ENCODE results near the gene ARHGDIG. TPM values are rescaled to one million over a fixed set of nuclear protein-coding genes. Genes with fewer than 3 reads are reported as not detected.

Gene ARHGDIG
- polyA plus RNA-seq, 3 donors = not detected

DNA sequence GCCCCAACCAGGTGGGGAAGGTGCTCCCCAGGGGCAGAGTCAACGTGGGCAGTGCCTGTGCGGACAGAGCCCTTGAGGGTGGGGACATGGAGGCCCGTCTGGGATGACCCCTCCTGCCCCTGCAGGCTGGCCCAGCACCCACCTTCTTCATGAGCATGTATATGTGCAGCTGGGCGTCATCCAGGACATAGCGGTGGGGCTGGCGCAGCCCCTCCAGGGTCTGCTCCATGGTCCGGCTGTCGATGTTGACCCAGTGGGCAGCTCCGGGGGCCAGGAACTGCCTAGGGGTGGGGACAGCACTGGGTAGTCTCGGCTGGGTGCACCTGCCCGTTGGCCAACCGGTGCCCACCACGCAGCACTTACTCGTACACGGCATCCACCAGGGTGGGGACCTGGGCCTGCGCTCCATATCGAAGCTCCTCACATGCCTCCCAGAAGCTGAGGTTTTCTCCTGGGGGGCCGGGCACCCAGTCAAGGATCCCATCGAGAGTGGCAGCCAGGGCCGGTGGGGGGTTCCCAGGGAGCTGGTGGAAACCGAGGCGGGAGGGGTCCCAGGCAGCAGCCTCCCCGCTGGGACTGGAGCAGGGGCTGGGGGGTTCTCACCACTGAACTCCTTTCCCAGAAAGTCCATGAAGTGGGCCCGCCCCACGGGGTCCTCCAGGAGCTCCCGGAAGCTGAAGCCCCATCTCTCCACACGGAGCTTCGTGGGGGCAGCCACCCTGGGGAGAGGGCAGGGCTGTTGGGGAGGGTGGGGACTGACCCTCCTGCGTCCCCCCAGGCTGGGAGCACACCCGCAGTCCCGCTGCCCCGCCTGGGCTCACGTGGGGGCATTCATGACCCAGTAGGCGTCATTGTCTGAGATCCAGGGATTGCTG, 9.8 kb upstream of the ARHGDIG start:
- H3K27ac Mint-ChIP-seq = no peak overlapping the region

More for the DNA sequence above, 9.8 kb upstream of the ARHGDIG start:
- WGBS (ENCODE audit: insufficient coverage) = 93% methylated on average over 21 of the region's 34 CpGs
- no peak overlapping the region for H3K9ac ChIP-seq (ENCODE audit: insufficient read depth, low read length, poor library complexity, severe bottlenecking)
- Mint-ChIP-seq H3K4me3 (no peak overlapping the region), H3K27me3 (ENCODE audit: low read depth in 3 of 3) (peaks cover 7 to 24% (median 17%) of the 10 kb centered on the region in 3 donors), H3K36me3 (no peaks in the 10 kb centered on the region), H3K9me3 (peaks cover 0 to 3% (median 0%) of the 10 kb centered on the region in 7 donors), H3K4me1 (no peaks in the 10 kb centered on the region)
- intact Hi-C loops (cut with micrococcal nuclease) = no loop called here
- H3K4me3 ChIP-seq (replicated peaks in 1 of 3; ENCODE audit: low read depth in 2 of 3, low read length in 3 of 3) = no peak overlapping the region
- H4K20me1 ChIP-seq (ENCODE audit: insufficient read depth, low read length) = no peaks in the 10 kb centered on the region
- TF ChIP-seq, protein P1, sequence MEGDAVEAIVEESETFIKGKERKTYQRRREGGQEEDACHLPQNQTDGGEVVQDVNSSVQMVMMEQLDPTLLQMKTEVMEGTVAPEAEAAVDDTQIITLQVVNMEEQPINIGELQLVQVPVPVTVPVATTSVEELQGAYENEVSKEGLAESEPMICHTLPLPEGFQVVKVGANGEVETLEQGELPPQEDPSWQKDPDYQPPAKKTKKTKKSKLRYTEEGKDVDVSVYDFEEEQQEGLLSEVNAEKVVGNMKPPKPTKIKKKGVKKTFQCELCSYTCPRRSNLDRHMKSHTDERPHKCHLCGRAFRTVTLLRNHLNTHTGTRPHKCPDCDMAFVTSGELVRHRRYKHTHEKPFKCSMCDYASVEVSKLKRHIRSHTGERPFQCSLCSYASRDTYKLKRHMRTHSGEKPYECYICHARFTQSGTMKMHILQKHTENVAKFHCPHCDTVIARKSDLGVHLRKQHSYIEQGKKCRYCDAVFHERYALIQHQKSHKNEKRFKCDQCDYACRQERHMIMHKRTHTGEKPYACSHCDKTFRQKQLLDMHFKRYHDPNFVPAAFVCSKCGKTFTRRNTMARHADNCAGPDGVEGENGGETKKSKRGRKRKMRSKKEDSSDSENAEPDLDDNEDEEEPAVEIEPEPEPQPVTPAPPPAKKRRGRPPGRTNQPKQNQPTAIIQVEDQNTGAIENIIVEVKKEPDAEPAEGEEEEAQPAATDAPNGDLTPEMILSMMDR (IDR thresholded peaks at IDR 0.05) = no peak
- H3K79me2 ChIP-seq (ENCODE audit: insufficient read depth, low read length) = no peaks in the 10 kb centered on the region
- H3K9me3 ChIP-seq (replicated peaks in 1 of 2; ENCODE audit: control insufficient read depth in 1 of 2, insufficient read depth in 1 of 2, low read length in 2 of 2) = no peaks in the 10 kb centered on the region
- H2AFZ ChIP-seq (ENCODE audit: insufficient read depth, low read depth, low read length, poor library complexity, severe bottlenecking) = no peak overlapping the region
- H3K27ac ChIP-seq (ENCODE audit: low read depth in 1 of 2, low read length in 2 of 2) = no peak overlapping the region
- peaks cover 3 to 6% of the 10 kb centered on the region in 2 donors for H3K4me1 ChIP-seq (ENCODE audit: control insufficient read depth in 1 of 2, insufficient read depth in 2 of 2, low read length in 2 of 2)
- no peak overlapping the region for H3K4me2 ChIP-seq (replicated peaks; ENCODE audit: extremely low read depth, low read length, poor library complexity, severe bottlenecking)
- no peak for DNase-seq
- peaks cover 0 to 13% of the 10 kb centered on the region in 2 donors for H3K27me3 ChIP-seq (ENCODE audit: control insufficient read depth in 2 of 2, insufficient read depth in 2 of 2, low read length in 2 of 2)
- H3K36me3 ChIP-seq (replicated peaks in 1 of 2; ENCODE audit: control insufficient read depth in 1 of 2, insufficient read depth in 2 of 2, low read length in 2 of 2) = no peaks in the 10 kb centered on the region

Data from CD14-positive monocyte (primary cell).